ENCODE measurements around the gene RAB32.

RAB32 gene

GRCh38 chr6:146601352-146601751, 57.7 kb downstream of the RAB32 start:
- Mint-ChIP-seq H3K9me3 (peaks cover 4% of the 10 kb centered on the region), H3K27ac (no peak overlapping the region), H3K4me1 (peaks cover 7% of the 10 kb centered on the region), H3K4me3 (no peak overlapping the region), H3K36me3 (no peaks in the 10 kb centered on the region)
- ATAC-seq (no peak), DNase-seq (ENCODE audit: low spot score in 2 of 2) (no peak)

- H3K4me1 Mint-ChIP-seq, result peaks cover 7% of the 10 kb centered on the region
- H3K27ac Mint-ChIP-seq, result no peak overlapping the region
- peaks cover 4% of the 10 kb centered on the region for H3K9me3 Mint-ChIP-seq
- DNase-seq (ENCODE audit: low spot score in 2 of 2) (no peak), ATAC-seq (no peak)
- H3K4me3 Mint-ChIP-seq, result no peak overlapping the region
- no peaks in the 10 kb centered on the region for H3K36me3 Mint-ChIP-seq
Measured at GRCh38 chr6:146602526-146602925, 58.9 kb downstream of the RAB32 start.
